ENCODE data around the gene IL4I1. TPM values are rescaled to one million over a fixed set of nuclear protein-coding genes. Genes with fewer than 3 reads are reported as not detected.
A peak's percentile ranks its signal among the peaks of the same experiment; 100 is the strongest.
"Not testable (repeated sequence)": the region's sequence is repeated elsewhere in the genome, so short reads cannot be mapped to it uniquely, and the experiment has no call there.

IL4I1 gene
- total RNA-seq (2014; rRNA removed; shearing (Covaris generic)) = 0.18 TPM in 1 of 2 replicates, not detected in the other

GRCh38 chr19:49896863-49897621 is at the start of gene IL4I1:
TSS of gene IL4I1 (minus strand) at chr19:49896887. CDS start at chr19:49896160, 727 bp downstream.
- peaks cover 15% of the 10 kb centered on the region for H3K4me1 ChIP-seq (replicated peaks)
- no peak within 1 kb of the TSS for H3K4me3 ChIP-seq
- no peak for DNase-seq (ENCODE audit: low read depth in 1 of 2, low spot score in 2 of 2)
- H3K27ac ChIP-seq = peak within 1 kb of the TSS; percentile 17; the same call in 1 of the 2 replicates
- no peaks in the 10 kb centered on the region for H3K9me3 ChIP-seq (replicated peaks)
- H3K36me3 ChIP-seq = no peaks in the 10 kb centered on the region
- no peaks in the 10 kb centered on the region for H3K27me3 ChIP-seq (replicated peaks)

- Histone ChIP-seq H3K27me3 (replicated peaks) (peaks cover 21% of the 10 kb centered on the region; the same call in 1 of the 2 replicates), H3K27ac (no peak overlapping the region), H3K4me3 (no peak overlapping the region), H3K9me3 (replicated peaks) (0 out of 2 replicates have a peak, but pooled peaks cover 2% of the 10 kb centered on the region), H3K36me3 (no peaks in the 10 kb centered on the region), H3K4me1 (replicated peaks) (no peaks in the 10 kb centered on the region; the same call in 1 of the 2 replicates)
- DNase-seq (ENCODE audit: low read depth in 1 of 2, low spot score in 2 of 2) = no peak
Measured at GRCh38 chr19:49946415-49946814, 49.7 kb upstream of the IL4I1 start.

GRCh38 chr19:49944567-49944966 is 47.9 kb upstream of the IL4I1 start:
- H3K36me3 ChIP-seq; DNase-seq (ENCODE audit: low read depth in 1 of 2, low spot score in 2 of 2); H3K4me3 ChIP-seq; H3K9me3 ChIP-seq (replicated peaks); H3K27ac ChIP-seq; H3K4me1 ChIP-seq (replicated peaks): not testable (repeated sequence)
- peaks cover 21% of the 10 kb centered on the region; the same call in 1 of the 2 replicates for H3K27me3 ChIP-seq (replicated peaks)

- no peak overlapping the region for H3K27ac ChIP-seq
- H3K4me1 ChIP-seq (replicated peaks) = peaks cover 3% of the 10 kb centered on the region; the same call in 1 of the 2 replicates
- H3K4me3 ChIP-seq = no peak overlapping the region
- no peaks in the 10 kb centered on the region for H3K36me3 ChIP-seq
- peaks cover 21% of the 10 kb centered on the region; the same call in 1 of the 2 replicates for H3K27me3 ChIP-seq (replicated peaks)
- no peak for DNase-seq (ENCODE audit: low read depth in 1 of 2, low spot score in 2 of 2)
- H3K9me3 ChIP-seq (replicated peaks) = 0 out of 2 replicates have a peak, but pooled peaks cover 2% of the 10 kb centered on the region
Measured at GRCh38 chr19:49940482-49940791, 43.8 kb upstream of the IL4I1 start.

- no peaks in the 10 kb centered on the region for H3K9me3 ChIP-seq (replicated peaks)
- H3K36me3 ChIP-seq = no peaks in the 10 kb centered on the region
- peaks cover 3% of the 10 kb centered on the region; the same call in 1 of the 2 replicates for H3K4me1 ChIP-seq (replicated peaks)
- H3K4me3 ChIP-seq = no peak overlapping the region
- H3K27me3 ChIP-seq (replicated peaks) = peaks cover 18% of the 10 kb centered on the region; the same call in 1 of the 2 replicates
- H3K27ac ChIP-seq = no peak overlapping the region
- no peak for DNase-seq (ENCODE audit: low read depth in 1 of 2, low spot score in 2 of 2)
Measured at GRCh38 chr19:49939721-49940481, 43.2 kb upstream of the IL4I1 start.

GRCh38 chr19:49938662-49939061 is 42.0 kb upstream of the IL4I1 start:
- no peak for DNase-seq (ENCODE audit: low read depth in 1 of 2, low spot score in 2 of 2)
- no peaks in the 10 kb centered on the region for H3K9me3 ChIP-seq (replicated peaks)
- no peak overlapping the region for H3K4me3 ChIP-seq
- no peak overlapping the region for H3K27ac ChIP-seq
- peaks cover 3% of the 10 kb centered on the region; the same call in 1 of the 2 replicates for H3K4me1 ChIP-seq (replicated peaks)
- H3K36me3 ChIP-seq = no peaks in the 10 kb centered on the region
- peaks cover 13% of the 10 kb centered on the region; the same call in 1 of the 2 replicates for H3K27me3 ChIP-seq (replicated peaks)

GRCh38 chr19:49937750-49938381 is 41.2 kb upstream of the IL4I1 start:
- H3K4me1 ChIP-seq (replicated peaks) = peaks cover 3% of the 10 kb centered on the region; the same call in 1 of the 2 replicates
- no peaks in the 10 kb centered on the region; the same call in 1 of the 2 replicates for H3K36me3 ChIP-seq
- no peak overlapping the region for H3K4me3 ChIP-seq
- no peaks in the 10 kb centered on the region for H3K9me3 ChIP-seq (replicated peaks)
- H3K27ac ChIP-seq = no peak overlapping the region
- DNase-seq (ENCODE audit: low read depth in 1 of 2, low spot score in 2 of 2) = peak; percentile 58 to 74
- peaks cover 5% of the 10 kb centered on the region; the same call in 1 of the 2 replicates for H3K27me3 ChIP-seq (replicated peaks)

GRCh38 chr19:49936549-49936948 is 39.9 kb upstream of the IL4I1 start:
- no peak for DNase-seq (ENCODE audit: low read depth in 1 of 2, low spot score in 2 of 2)
- Histone ChIP-seq H3K36me3 (peaks cover 6% of the 10 kb centered on the region), H3K9me3 (replicated peaks) (no peaks in the 10 kb centered on the region), H3K4me1 (replicated peaks) (0 out of 2 replicates have a peak, but pooled peaks cover 3% of the 10 kb centered on the region), H3K27me3 (replicated peaks) (no peaks in the 10 kb centered on the region), H3K4me3 (no peak overlapping the region), H3K27ac (no peak overlapping the region)

- no peak overlapping the region for H3K4me3 ChIP-seq
- no peaks in the 10 kb centered on the region for H3K9me3 ChIP-seq (replicated peaks)
- H3K36me3 ChIP-seq = peaks cover 22% of the 10 kb centered on the region
- H3K27ac ChIP-seq = no peak overlapping the region
- no peaks in the 10 kb centered on the region for H3K27me3 ChIP-seq (replicated peaks)
- H3K4me1 ChIP-seq (replicated peaks) = peaks cover 6% of the 10 kb centered on the region; the same call in 1 of the 2 replicates
- no peak for DNase-seq (ENCODE audit: low read depth in 1 of 2, low spot score in 2 of 2)
Measured at GRCh38 chr19:49933643-49934042, 37.0 kb upstream of the IL4I1 start.

GRCh38 chr19:49932731-49933131 is 36.0 kb upstream of the IL4I1 start:
- Histone ChIP-seq H3K4me1 (replicated peaks) (peaks cover 8% of the 10 kb centered on the region), H3K36me3 (peaks cover 29% of the 10 kb centered on the region), H3K27me3 (replicated peaks) (no peaks in the 10 kb centered on the region), H3K27ac (no peak overlapping the region), H3K4me3 (no peak overlapping the region), H3K9me3 (replicated peaks) (no peaks in the 10 kb centered on the region)
- no peak for DNase-seq (ENCODE audit: low read depth in 1 of 2, low spot score in 2 of 2)

GRCh38 chr19:49932041-49932451 is 35.4 kb upstream of the IL4I1 start:
- Histone ChIP-seq H3K36me3 (peaks cover 36% of the 10 kb centered on the region), H3K27me3 (replicated peaks) (no peaks in the 10 kb centered on the region), H3K9me3 (replicated peaks) (no peaks in the 10 kb centered on the region), H3K27ac (no peak overlapping the region), H3K4me1 (replicated peaks) (peaks cover 12% of the 10 kb centered on the region), H3K4me3 (no peak overlapping the region)
- no peak for DNase-seq (ENCODE audit: low read depth in 1 of 2, low spot score in 2 of 2)

- Histone ChIP-seq H3K36me3 (peaks cover 41% of the 10 kb centered on the region), H3K4me3 (no peak overlapping the region), H3K9me3 (replicated peaks) (no peaks in the 10 kb centered on the region), H3K27me3 (replicated peaks) (no peaks in the 10 kb centered on the region), H3K27ac (no peak overlapping the region), H3K4me1 (replicated peaks) (peaks cover 12% of the 10 kb centered on the region)
- DNase-seq (ENCODE audit: low read depth in 1 of 2, low spot score in 2 of 2) = no peak
Measured at GRCh38 chr19:49931293-49932040, 34.8 kb upstream of the IL4I1 start.

GRCh38 chr19:49930483-49931011 is 33.9 kb upstream of the IL4I1 start:
- Histone ChIP-seq H3K36me3 (peaks cover 50% of the 10 kb centered on the region), H3K9me3 (replicated peaks) (no peaks in the 10 kb centered on the region), H3K4me1 (replicated peaks) (peaks cover 12% of the 10 kb centered on the region), H3K27me3 (replicated peaks) (no peaks in the 10 kb centered on the region), H3K27ac (no peak overlapping the region), H3K4me3 (no peak overlapping the region)
- DNase-seq (ENCODE audit: low read depth in 1 of 2, low spot score in 2 of 2) = no peak

Data from SJSA1 (cell line).